H1 (cell line): Measurements from ENCODE around the gene SMIM41.

Experiments used
- CREB1 ChIP-seq: IDR thresholded peaks from 2 replicates; pipeline ENCODE4 v1.6.1; 2012; ENCODE audit warnings: inconsistent platforms
- JUND ChIP-seq: IDR thresholded peaks from 2 replicates; pipeline ENCODE4 v1.6.1; 2011; ENCODE audit warnings: mild to moderate bottlenecking, improper control_type of control experiment, low read length
- TF ChIP-seq, protein P1 (sequence below), 3 experiments: IDR thresholded peaks; 1 replicate in 2 of 3; 2 replicates in 1 of 3; pipeline versions ENCODE4 v1.5.1 to v1.6.1; 2011; ENCODE audit warnings: low read length in 3 of 3, mild to moderate bottlenecking in 3 of 3, inconsistent platforms in 2 of 3, low read depth in 1 of 3, moderate library complexity in 1 of 3; ENCODE audit not compliant: insufficient read depth in 1 of 3; ENCODE audit errors: control extremely low read depth in 1 of 3

GRCh38 chr12:52119398-52120254, 40.1 kb downstream of the SMIM41 start:
- TF ChIP-seq JUND (no peak), CREB1 (0 out of 2 replicates have a peak, but pooled peaks have one; percentile 22)
- TF ChIP-seq, protein P1, sequence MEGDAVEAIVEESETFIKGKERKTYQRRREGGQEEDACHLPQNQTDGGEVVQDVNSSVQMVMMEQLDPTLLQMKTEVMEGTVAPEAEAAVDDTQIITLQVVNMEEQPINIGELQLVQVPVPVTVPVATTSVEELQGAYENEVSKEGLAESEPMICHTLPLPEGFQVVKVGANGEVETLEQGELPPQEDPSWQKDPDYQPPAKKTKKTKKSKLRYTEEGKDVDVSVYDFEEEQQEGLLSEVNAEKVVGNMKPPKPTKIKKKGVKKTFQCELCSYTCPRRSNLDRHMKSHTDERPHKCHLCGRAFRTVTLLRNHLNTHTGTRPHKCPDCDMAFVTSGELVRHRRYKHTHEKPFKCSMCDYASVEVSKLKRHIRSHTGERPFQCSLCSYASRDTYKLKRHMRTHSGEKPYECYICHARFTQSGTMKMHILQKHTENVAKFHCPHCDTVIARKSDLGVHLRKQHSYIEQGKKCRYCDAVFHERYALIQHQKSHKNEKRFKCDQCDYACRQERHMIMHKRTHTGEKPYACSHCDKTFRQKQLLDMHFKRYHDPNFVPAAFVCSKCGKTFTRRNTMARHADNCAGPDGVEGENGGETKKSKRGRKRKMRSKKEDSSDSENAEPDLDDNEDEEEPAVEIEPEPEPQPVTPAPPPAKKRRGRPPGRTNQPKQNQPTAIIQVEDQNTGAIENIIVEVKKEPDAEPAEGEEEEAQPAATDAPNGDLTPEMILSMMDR (IDR thresholded peaks at IDR 0.05; ENCODE audit: control extremely low read depth in 1 of 3, insufficient read depth in 1 of 3, low read depth in 1 of 3, low read length in 3 of 3) = peak; percentile 85 to 90 (median 89)
